ENCODE measurements around the gene EXOSC7. TPM values are rescaled to one million over a fixed set of nuclear protein-coding genes. Genes with fewer than 3 reads are reported as not detected.

EXOSC7 gene
- total and polyA plus RNA-seq, 9 of the 15 experiments (the other 6 are each of a cell fraction or from before 2014, with no cell fraction given): 88.5 to 237 (median 112) TPM

DNA sequence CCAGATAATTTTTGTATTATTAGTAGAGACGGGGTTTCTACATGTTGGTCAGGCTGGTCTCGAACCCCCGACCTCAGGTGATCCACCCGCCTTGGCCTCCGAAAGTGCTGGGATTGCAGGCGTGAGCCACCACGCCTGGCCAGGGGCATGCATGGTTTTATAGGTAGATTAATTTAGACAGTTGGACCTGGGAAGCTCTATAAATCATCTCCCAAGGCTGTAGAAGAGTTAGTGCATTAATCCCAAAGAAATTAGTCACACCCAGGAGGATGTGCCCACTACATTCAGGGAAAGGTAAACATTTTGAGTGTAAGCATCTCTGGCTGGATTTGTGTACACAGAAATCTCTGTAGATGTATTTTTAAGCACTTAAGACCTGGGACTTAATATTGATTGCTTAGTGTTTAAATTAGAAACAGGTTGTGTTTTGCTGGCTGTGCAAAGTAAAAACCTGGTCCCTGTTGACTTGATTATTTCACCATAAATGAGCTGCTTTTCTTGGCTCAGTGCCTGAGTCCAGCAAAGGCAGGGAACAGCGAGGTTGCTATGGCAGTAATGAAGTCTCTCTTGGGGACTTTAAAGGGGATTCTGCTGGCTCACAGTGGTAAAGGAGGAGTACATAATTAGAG is 19.2 kb downstream of the EXOSC7 start:
- FAIRE-seq (no peak), DNase-seq (ENCODE audit: extremely low read depth in 1 of 4, low spot score in 3 of 4) (no peak), ATAC-seq (no peak)
- POLR2A ChIA-PET: interaction anchor here (0.7 kb wide), 1 partner anchor 181 kb away, joined by 3 read pairs; no protein-coding TSS in a partner anchor
- no TSS peak for BruUV-seq (replicated peaks)
- H3K9me3 ChIP-seq (replicated peaks; ENCODE audit: control insufficient read depth, insufficient read depth, low read depth, low read length): no peaks in the 10 kb centered on the region
- H4K20me1 ChIP-seq (replicated peaks; ENCODE audit: control insufficient read depth, insufficient read depth, low read length): peaks cover 8% of the 10 kb centered on the region; the same call in 1 of the 2 replicates
- intact Hi-C loops (cut with micrococcal nuclease): loop anchor here (10.0 kb wide), 1 partner anchor 670 kb away; no protein-coding TSS in a partner anchor
- TF ChIP-seq, protein P1, sequence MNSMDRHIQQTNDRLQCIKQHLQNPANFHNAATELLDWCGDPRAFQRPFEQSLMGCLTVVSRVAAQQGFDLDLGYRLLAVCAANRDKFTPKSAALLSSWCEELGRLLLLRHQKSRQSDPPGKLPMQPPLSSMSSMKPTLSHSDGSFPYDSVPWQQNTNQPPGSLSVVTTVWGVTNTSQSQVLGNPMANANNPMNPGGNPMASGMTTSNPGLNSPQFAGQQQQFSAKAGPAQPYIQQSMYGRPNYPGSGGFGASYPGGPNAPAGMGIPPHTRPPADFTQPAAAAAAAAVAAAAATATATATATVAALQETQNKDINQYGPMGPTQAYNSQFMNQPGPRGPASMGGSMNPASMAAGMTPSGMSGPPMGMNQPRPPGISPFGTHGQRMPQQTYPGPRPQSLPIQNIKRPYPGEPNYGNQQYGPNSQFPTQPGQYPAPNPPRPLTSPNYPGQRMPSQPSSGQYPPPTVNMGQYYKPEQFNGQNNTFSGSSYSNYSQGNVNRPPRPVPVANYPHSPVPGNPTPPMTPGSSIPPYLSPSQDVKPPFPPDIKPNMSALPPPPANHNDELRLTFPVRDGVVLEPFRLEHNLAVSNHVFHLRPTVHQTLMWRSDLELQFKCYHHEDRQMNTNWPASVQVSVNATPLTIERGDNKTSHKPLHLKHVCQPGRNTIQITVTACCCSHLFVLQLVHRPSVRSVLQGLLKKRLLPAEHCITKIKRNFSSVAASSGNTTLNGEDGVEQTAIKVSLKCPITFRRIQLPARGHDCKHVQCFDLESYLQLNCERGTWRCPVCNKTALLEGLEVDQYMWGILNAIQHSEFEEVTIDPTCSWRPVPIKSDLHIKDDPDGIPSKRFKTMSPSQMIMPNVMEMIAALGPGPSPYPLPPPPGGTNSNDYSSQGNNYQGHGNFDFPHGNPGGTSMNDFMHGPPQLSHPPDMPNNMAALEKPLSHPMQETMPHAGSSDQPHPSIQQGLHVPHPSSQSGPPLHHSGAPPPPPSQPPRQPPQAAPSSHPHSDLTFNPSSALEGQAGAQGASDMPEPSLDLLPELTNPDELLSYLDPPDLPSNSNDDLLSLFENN (IDR thresholded peaks at IDR 0.05; ENCODE audit: low read depth in 2 of 2, low read length in 2 of 2): no peak
- TF ChIP-seq ZKSCAN8 (CRISPR knock-in tag; IDR thresholded peaks at IDR 0.05) (no peak), FOSL1 (tag; conservative IDR thresholded peaks at IDR 0.05) (no peak), ZNF561 (CRISPR knock-in tag; conservative IDR thresholded peaks at IDR 0.05) (no peak), STAT5B (CRISPR knock-in tag; IDR thresholded peaks at IDR 0.05) (no peak), MED1 (CRISPR knock-in tag; IDR thresholded peaks at IDR 0.05; ENCODE audit: borderline replicate concordance) (no peak), ZNF75A (CRISPR knock-in tag; IDR thresholded peaks at IDR 0.05) (no peak), FOS (IDR thresholded peaks at IDR 0.05; ENCODE audit: extremely low read depth, insufficient read length) (no peak), HDAC1 (IDR thresholded peaks at IDR 0.05) (no peak), ZFP30 (CRISPR knock-in tag; IDR thresholded peaks at IDR 0.05; ENCODE audit: borderline replicate concordance) (no peak), RBM25 (IDR thresholded peaks at IDR 0.05; ENCODE audit: low read depth, low read length, severe bottlenecking) (no peak), KDM2B (CRISPR knock-in tag; IDR thresholded peaks at IDR 0.05) (no peak)
- TF ChIP-seq, protein P2, sequence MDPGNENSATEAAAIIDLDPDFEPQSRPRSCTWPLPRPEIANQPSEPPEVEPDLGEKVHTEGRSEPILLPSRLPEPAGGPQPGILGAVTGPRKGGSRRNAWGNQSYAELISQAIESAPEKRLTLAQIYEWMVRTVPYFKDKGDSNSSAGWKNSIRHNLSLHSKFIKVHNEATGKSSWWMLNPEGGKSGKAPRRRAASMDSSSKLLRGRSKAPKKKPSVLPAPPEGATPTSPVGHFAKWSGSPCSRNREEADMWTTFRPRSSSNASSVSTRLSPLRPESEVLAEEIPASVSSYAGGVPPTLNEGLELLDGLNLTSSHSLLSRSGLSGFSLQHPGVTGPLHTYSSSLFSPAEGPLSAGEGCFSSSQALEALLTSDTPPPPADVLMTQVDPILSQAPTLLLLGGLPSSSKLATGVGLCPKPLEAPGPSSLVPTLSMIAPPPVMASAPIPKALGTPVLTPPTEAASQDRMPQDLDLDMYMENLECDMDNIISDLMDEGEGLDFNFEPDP (CRISPR knock-in tag; IDR thresholded peaks at IDR 0.05): no peak
- peaks cover 97% of the 10 kb centered on the region for H3K36me3 ChIP-seq (ENCODE audit: control insufficient read depth, insufficient read depth, low read length)
- peaks cover 36% of the 10 kb centered on the region for H3K79me2 ChIP-seq (ENCODE audit: control insufficient read depth, insufficient read depth, low read length)
- peaks cover 6% of the 10 kb centered on the region for H3K9me1 ChIP-seq (ENCODE audit: control insufficient read depth, insufficient read depth, low read length)
- CTCF ChIA-PET (ENCODE audit: low intra/inter-chr PET ratio): interaction anchor here (0.6 kb wide), 1 partner anchor 23 kb away, joined by 3 read pairs; no protein-coding TSS in a partner anchor
- no peak overlapping the region for H3K27ac ChIP-seq (ENCODE audit: extremely low read depth, low read depth, low read length)
- no peak overlapping the region for H2AFZ ChIP-seq (ENCODE audit: low read depth, low read length)
- in situ Hi-C loops (cut with MboI): no loop called here
- no peak overlapping the region for H3K9ac ChIP-seq (ENCODE audit: insufficient read depth in 1 of 2, low read depth in 2 of 2, low read length in 2 of 2)
- no peaks in the 10 kb centered on the region for H3K27me3 ChIP-seq (ENCODE audit: control insufficient read depth in 2 of 2, insufficient read depth in 2 of 2, low read length in 2 of 2)
- no peak overlapping the region for H3K4me3 ChIP-seq
- 97% methylated on average over 8 of the region's 8 CpGs for WGBS (ENCODE audit: insufficient coverage, low coverage, missing lambda C conversion rate)
- H3K4me2 ChIP-seq (ENCODE audit: insufficient read depth, low read length): no peak overlapping the region
- H3K4me1 ChIP-seq (replicated peaks in 1 of 2; ENCODE audit: control insufficient read depth in 2 of 2, insufficient read depth in 2 of 2, low read length in 2 of 2): no peaks in the 10 kb centered on the region; a peak in 1 of 5 replicates

All from K562 (cell line).